Adrenal gland (tissue), 5 donors: ENCODE data around the gene DMWD.

Experiments
- CTCF ChIP-seq, 6 experiments: fragments of 450-650 bp in 4 of 6; fragments of 200-600 bp in 2 of 6; sonication (generic) in 1 of 6; IDR thresholded peaks; 1 replicate in 5 of 6; 2 replicates in 1 of 6; pipeline versions ENCODE4 v1.5.1 to v1.8.0; 2016 to 2021; ENCODE audit warnings: antibody characterized with exemption in 6 of 6, mild to moderate bottlenecking in 2 of 6, moderate library complexity in 1 of 6
- POLR2A ChIP-seq, 2 donors: fragments of 450-650 bp; IDR thresholded peaks; one replicate each; pipeline ENCODE4 v1.6.1; 2017; ENCODE audit warnings: antibody characterized with exemption in 2 of 2, mild to moderate bottlenecking in 2 of 2, moderate library complexity in 1 of 2
- donor health status: DM: no; HTN: no; CAD: no.

DNA sequence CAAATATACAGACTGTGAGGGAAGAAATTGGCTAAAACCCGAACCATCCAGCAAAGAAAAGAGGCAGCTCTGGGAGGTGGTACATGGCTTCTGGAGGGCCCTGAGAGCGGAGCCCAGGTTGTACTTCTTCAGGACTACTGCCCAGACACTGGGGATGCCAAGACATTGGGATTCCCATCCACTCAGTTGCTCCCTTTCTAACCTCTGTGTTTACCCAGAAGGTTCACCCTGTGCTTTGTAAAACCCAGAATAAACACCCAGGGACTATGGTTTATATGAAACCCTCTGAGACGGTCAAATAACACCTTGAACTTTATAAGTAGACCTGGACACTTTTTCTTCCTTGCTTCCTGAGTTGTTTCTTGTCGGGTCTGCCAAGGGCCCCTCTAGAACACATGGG, 49.7 kb downstream of the DMWD start:
- no peak for TF ChIP-seq CTCF (IDR thresholded peaks at IDR 0.05)
- TF ChIP-seq POLR2A (IDR thresholded peaks at IDR 0.05): no peak
